Activated T-helper 1 cell treated with anti-CD3 and anti-CD28 coated beads, Interleukin-2, amount 50 U/mL, for 16 hours (primary cell): ENCODE measurements around the gene SPON1.
"Not testable (repeated sequence)": the region's sequence is repeated elsewhere in the genome, so short reads cannot be mapped to it uniquely, and the experiment has no call there.

Experiments
- DNase-seq, 2 donors: peaks; one replicate each; pipeline ENCODE4 v3.0.0-alpha.2; 2020; ENCODE audit warnings: low read depth in 1 of 2, low spot score in 1 of 2

SPON1 gene

GRCh38 chr11:14035526-14035925 lies 73.0 kb downstream of the SPON1 start:
- DNase-seq, result not testable (repeated sequence)

- DNase-seq, result no peak
These were observed 73.9 kb downstream of the SPON1 start for GRCh38 chr11:14036469-14036868.

GRCh38 chr11:14041040-14041439 lies 78.5 kb downstream of the SPON1 start:
- no peak for DNase-seq

- no peak for DNase-seq
These were observed 79.0 kb downstream of the SPON1 start for GRCh38 chr11:14041565-14041964.

GRCh38 chr11:14042686-14043465 lies 80.4 kb downstream of the SPON1 start:
- DNase-seq, result no peak

GRCh38 chr11:14044916-14045315 lies 82.4 kb downstream of the SPON1 start:
- DNase-seq, result no peak

- no peak for DNase-seq
These were observed 82.9 kb downstream of the SPON1 start for GRCh38 chr11:14045417-14045816.

- no peak for DNase-seq
These were observed 89.7 kb downstream of the SPON1 start for GRCh38 chr11:14052198-14052597.

- DNase-seq, result no peak
These were observed 91.9 kb downstream of the SPON1 start for GRCh38 chr11:14054116-14055107.

GRCh38 chr11:14055936-14056335 lies 93.4 kb downstream of the SPON1 start:
- no peak for DNase-seq

GRCh38 chr11:14058061-14058460 lies 95.5 kb downstream of the SPON1 start:
- DNase-seq, result no peak

GRCh38 chr11:14059491-14059890 lies 97.0 kb downstream of the SPON1 start:
- no peak for DNase-seq

GRCh38 chr11:14061721-14062120 lies 99.2 kb downstream of the SPON1 start:
- no peak for DNase-seq

- DNase-seq, result no peak
These were observed 102.6 kb downstream of the SPON1 start for GRCh38 chr11:14065141-14065540.

GRCh38 chr11:14065681-14066080 lies 103.2 kb downstream of the SPON1 start:
- no peak for DNase-seq

- no peak for DNase-seq
These were observed 105.2 kb downstream of the SPON1 start for GRCh38 chr11:14067686-14068085.

GRCh38 chr11:14070896-14071295 lies 108.4 kb downstream of the SPON1 start:
- DNase-seq, result no peak

- no peak for DNase-seq
These were observed 111.4 kb downstream of the SPON1 start for GRCh38 chr11:14073849-14074476.

GRCh38 chr11:14075118-14076078 lies 112.9 kb downstream of the SPON1 start:
- peak; percentile 23 to 26 for DNase-seq

GRCh38 chr11:14079011-14079410 lies 116.5 kb downstream of the SPON1 start:
- DNase-seq, result no peak
